Measurements from ENCODE around the gene PIK3AP1. TPM values are rescaled to one million over a fixed set of nuclear protein-coding genes. Genes with fewer than 3 reads are reported as not detected.
A peak's percentile ranks its signal among the peaks of the same experiment; 100 is the strongest.

The PIK3AP1 gene
- total RNA-seq, 1 experiment from 2014 or later: 1.7 TPM

GRCh38 chr10:96645191-96645721 is 75.1 kb downstream of the PIK3AP1 start:
- H3K27ac ChIP-seq (ENCODE audit: insufficient read length, low read depth, low read length): no peak overlapping the region
- no peaks in the 10 kb centered on the region for H3K4me1 ChIP-seq (ENCODE audit: insufficient read depth, low read length)
- H2BK120ac ChIP-seq (ENCODE audit: low read depth, low read length, poor library complexity, severe bottlenecking): no peak overlapping the region
- H3K9me3 ChIP-seq (ENCODE audit: control insufficient read depth, low read depth, low read length): no peaks in the 10 kb centered on the region
- no peak overlapping the region for H2BK20ac ChIP-seq (ENCODE audit: low read depth, low read length, poor library complexity, severe bottlenecking)
- H3T11ph ChIP-seq (ENCODE audit: low read length): no peak overlapping the region
- no peak overlapping the region for H4K91ac ChIP-seq (ENCODE audit: insufficient read length, low read depth, low read length)
- H2BK5ac ChIP-seq (ENCODE audit: insufficient read length, low read length): no peak overlapping the region
- H2AK5ac ChIP-seq (ENCODE audit: insufficient read length, low read length): no peak overlapping the region
- no peak overlapping the region for H4K8ac ChIP-seq (replicated peaks; ENCODE audit: insufficient read length, low read depth, low read length)
- H2AFZ ChIP-seq (ENCODE audit: low read length): no peak overlapping the region
- Mint-ChIP-seq H3K9me3 (no peaks in the 10 kb centered on the region; a peak in 1 of 5 replicates), H3K36me3 (ENCODE audit: insufficient read depth in 1 of 3, low read depth in 3 of 3) (no peaks in the 10 kb centered on the region), H3K27ac (peak overlapping the region in 1 of 3 experiments; percentile 65; a peak in 1 of 7 replicates), H3K27me3 (ENCODE audit: low read depth) (no peaks in the 10 kb centered on the region), H3K4me1 (peaks cover 0 to 6% of the 10 kb centered on the region in 2 experiments; a peak in 1 of 4 replicates), H3K4me3 (no peak overlapping the region)
- H3K79me1 ChIP-seq (ENCODE audit: insufficient read depth, low read depth, low read length, poor library complexity, severe bottlenecking): no peaks in the 10 kb centered on the region
- H4K20me1 ChIP-seq (ENCODE audit: control insufficient read depth, insufficient read depth, insufficient read length): no peaks in the 10 kb centered on the region
- H3K4me2 ChIP-seq (ENCODE audit: insufficient read depth, insufficient read length, low read length): no peak overlapping the region
- no peak overlapping the region for H2BK12ac ChIP-seq (ENCODE audit: insufficient read length, low read depth, low read length)
- no peaks in the 10 kb centered on the region for H3K23me2 ChIP-seq (ENCODE audit: insufficient read length, low read depth, low read length, poor library complexity, severe bottlenecking)
- no peak overlapping the region for H4K5ac ChIP-seq (ENCODE audit: insufficient read length, low read depth, low read length)
- DNase-seq: no peak
- WGBS (ENCODE audit: extremely low coverage, insufficient read length, low lambda C conversion rate): no CpG with 5 or more reads among the region's 13 CpGs
- H3K27me3 ChIP-seq (ENCODE audit: insufficient read depth, low read length): no peaks in the 10 kb centered on the region
- H3K79me2 ChIP-seq (ENCODE audit: insufficient read depth, low read length): no peaks in the 10 kb centered on the region
- no peak overlapping the region for H3K14ac ChIP-seq (ENCODE audit: insufficient read depth, low read length)
- no peak overlapping the region for H3K23ac ChIP-seq (ENCODE audit: insufficient read length, low read depth, low read length)
- H3K56ac ChIP-seq (ENCODE audit: insufficient read length, low read depth, low read length): no peak overlapping the region
- no peak overlapping the region for H3K18ac ChIP-seq (ENCODE audit: insufficient read length, low read depth, low read length)
- no peak overlapping the region for H3K4ac ChIP-seq (ENCODE audit: low read depth, low read length)
- TF ChIP-seq, protein P1, sequence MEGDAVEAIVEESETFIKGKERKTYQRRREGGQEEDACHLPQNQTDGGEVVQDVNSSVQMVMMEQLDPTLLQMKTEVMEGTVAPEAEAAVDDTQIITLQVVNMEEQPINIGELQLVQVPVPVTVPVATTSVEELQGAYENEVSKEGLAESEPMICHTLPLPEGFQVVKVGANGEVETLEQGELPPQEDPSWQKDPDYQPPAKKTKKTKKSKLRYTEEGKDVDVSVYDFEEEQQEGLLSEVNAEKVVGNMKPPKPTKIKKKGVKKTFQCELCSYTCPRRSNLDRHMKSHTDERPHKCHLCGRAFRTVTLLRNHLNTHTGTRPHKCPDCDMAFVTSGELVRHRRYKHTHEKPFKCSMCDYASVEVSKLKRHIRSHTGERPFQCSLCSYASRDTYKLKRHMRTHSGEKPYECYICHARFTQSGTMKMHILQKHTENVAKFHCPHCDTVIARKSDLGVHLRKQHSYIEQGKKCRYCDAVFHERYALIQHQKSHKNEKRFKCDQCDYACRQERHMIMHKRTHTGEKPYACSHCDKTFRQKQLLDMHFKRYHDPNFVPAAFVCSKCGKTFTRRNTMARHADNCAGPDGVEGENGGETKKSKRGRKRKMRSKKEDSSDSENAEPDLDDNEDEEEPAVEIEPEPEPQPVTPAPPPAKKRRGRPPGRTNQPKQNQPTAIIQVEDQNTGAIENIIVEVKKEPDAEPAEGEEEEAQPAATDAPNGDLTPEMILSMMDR (conservative IDR thresholded peaks at IDR 0.05): no peak
- H2BK15ac ChIP-seq (ENCODE audit: low read depth, low read length): no peak overlapping the region
- H3K9ac ChIP-seq (ENCODE audit: extremely low read depth, insufficient read length, low read length): no peak overlapping the region

Measured in H9 (cell line).